ENCODE results near the gene TMEM120B.
"Not testable (repeated sequence)": the region's sequence is repeated elsewhere in the genome, so short reads cannot be mapped to it uniquely, and the experiment has no call there.

TMEM120B gene

GRCh38 chr12:121781484-121781997 is 69.0 kb downstream of the TMEM120B start:
- no peaks in the 10 kb centered on the region for H3K27me3 Mint-ChIP-seq
- peak; percentile 48 to 53 for ATAC-seq (replicated peaks)
- peaks cover 0 to 3% of the 10 kb centered on the region in 2 donors for H3K9me3 Mint-ChIP-seq
- peaks cover 38 to 60% of the 10 kb centered on the region in 2 donors for H3K36me3 Mint-ChIP-seq
- DNase-seq, result peak; percentile 55
- peaks cover 50 to 88% of the 10 kb centered on the region in 2 donors for H3K4me1 Mint-ChIP-seq
- H3K27ac Mint-ChIP-seq, result peak overlapping the region; percentile 98
- peak overlapping the region; percentile 72 to 73 for H3K4me3 Mint-ChIP-seq

DNA sequence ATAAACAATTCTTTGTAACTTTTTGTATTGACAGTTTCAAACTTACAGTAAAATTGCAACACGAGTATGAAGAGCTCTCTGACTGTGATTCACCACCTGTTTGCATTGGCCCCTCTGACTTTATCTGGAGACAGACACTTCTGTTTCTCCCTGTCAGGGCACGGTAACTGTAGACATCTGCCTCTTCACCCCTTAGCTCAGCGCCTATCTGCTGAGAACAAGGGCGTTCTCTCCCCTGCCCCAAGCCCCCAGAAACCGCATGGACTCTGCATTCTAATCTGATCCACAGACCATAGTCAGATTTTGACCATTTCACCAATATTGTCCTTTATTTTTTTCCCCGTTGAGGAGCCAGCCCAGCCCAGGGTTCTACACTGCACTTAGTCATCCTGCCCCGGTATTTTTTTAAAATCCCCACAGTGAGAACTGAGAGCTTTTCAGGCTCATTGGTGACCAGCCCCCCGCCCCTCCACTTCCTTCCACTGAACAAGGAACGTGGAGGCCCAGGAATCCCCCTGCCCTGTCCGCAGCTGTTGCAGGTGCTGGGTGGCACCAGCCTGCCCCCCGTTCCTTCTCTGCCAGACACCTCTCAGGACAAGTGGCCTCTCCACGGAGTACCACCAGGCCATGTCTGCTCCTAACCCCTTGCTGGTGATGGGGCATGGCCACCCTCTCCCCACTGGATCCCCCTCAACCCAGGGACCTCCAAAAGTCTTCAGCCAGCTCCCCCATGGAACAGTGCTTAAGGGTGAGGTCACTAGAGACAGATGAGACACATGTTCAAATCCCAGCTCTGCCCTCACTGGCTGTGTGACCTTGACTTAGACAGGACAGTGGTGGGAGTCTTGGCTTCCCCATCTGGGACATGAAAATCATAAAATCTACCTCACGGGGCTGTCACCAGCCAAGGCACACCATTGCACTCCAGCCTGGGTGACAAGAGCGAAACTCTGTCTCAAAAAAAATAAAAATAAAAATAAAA is 69.7 kb downstream of the TMEM120B start:
- peak overlapping the region; percentile 98 for H3K27ac Mint-ChIP-seq
- DNase-seq, result peak; percentile 87

DNA sequence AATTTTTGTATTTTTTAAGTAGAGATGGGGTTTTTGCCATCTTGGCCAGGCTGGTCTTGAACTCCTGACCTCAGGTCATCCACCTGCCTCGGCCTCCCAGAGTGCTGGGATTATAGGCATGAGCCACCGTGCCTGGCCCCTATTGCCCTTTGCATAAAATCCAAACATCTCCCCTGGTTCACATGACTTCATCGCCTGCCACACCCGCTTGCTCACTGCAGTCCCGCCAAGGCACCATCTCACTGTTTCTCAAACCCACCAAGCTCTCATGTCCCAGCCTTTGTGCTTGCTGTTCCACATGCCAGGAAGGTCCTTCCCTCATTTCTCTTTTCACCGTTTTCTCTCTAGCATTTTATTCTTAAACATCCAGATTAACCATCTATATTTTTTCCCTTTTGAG is 71.2 kb downstream of the TMEM120B start:
- peak overlapping the region; percentile 18 to 78 for H3K4me3 Mint-ChIP-seq
- H3K36me3 Mint-ChIP-seq, result peaks cover 45 to 68% of the 10 kb centered on the region in 2 donors

More for the DNA sequence above, 69.7 kb downstream of the TMEM120B start:
- ATAC-seq (replicated peaks), result peak; percentile 84 to 87
- Mint-ChIP-seq H3K36me3 (peaks cover 42 to 64% of the 10 kb centered on the region in 2 donors), H3K4me3 (peak overlapping the region; percentile 72 to 73), H3K9me3 (peaks cover 0 to 3% of the 10 kb centered on the region in 2 donors), H3K4me1 (peaks cover 55 to 91% of the 10 kb centered on the region in 2 donors), H3K27me3 (no peaks in the 10 kb centered on the region)

GRCh38 chr12:121784460-121784859 is 71.9 kb downstream of the TMEM120B start:
- H3K27me3 Mint-ChIP-seq, result no peaks in the 10 kb centered on the region
- H3K4me3 Mint-ChIP-seq, result peak overlapping the region; percentile 53 to 68
- H3K27ac Mint-ChIP-seq, result peak overlapping the region; percentile 68
- peaks cover 38 to 66% of the 10 kb centered on the region in 2 donors for H3K36me3 Mint-ChIP-seq
- no peak for ATAC-seq (replicated peaks)
- no peak for DNase-seq
- H3K4me1 Mint-ChIP-seq, result peaks cover 61 to 97% of the 10 kb centered on the region in 2 donors
- peaks cover 0 to 3% of the 10 kb centered on the region in 2 donors for H3K9me3 Mint-ChIP-seq

More for the DNA sequence above, 71.2 kb downstream of the TMEM120B start:
- H3K9me3 Mint-ChIP-seq, result peaks cover 0 to 3% of the 10 kb centered on the region in 2 donors
- H3K27me3 Mint-ChIP-seq, result no peaks in the 10 kb centered on the region
- ATAC-seq (replicated peaks) (no peak), DNase-seq (no peak)
- peak overlapping the region; percentile 98 for H3K27ac Mint-ChIP-seq
- H3K4me1 Mint-ChIP-seq, result peaks cover 59 to 97% of the 10 kb centered on the region in 2 donors

GRCh38 chr12:121786440-121786825 is 73.9 kb downstream of the TMEM120B start:
- Mint-ChIP-seq H3K27me3 (no peaks in the 10 kb centered on the region), H3K27ac (peak overlapping the region; percentile 99), H3K36me3 (peaks cover 40 to 70% of the 10 kb centered on the region in 2 donors), H3K4me3 (peak overlapping the region; percentile 41 to 58), H3K4me1 (peaks cover 65 to 100% of the 10 kb centered on the region in 2 donors), H3K9me3 (peaks cover 0 to 3% of the 10 kb centered on the region in 2 donors)
- ATAC-seq (replicated peaks), result no peak
- no peak for DNase-seq

GRCh38 chr12:121787063-121788025 is 74.8 kb downstream of the TMEM120B start:
- peaks cover 48 to 74% of the 10 kb centered on the region in 2 donors for H3K36me3 Mint-ChIP-seq

DNA sequence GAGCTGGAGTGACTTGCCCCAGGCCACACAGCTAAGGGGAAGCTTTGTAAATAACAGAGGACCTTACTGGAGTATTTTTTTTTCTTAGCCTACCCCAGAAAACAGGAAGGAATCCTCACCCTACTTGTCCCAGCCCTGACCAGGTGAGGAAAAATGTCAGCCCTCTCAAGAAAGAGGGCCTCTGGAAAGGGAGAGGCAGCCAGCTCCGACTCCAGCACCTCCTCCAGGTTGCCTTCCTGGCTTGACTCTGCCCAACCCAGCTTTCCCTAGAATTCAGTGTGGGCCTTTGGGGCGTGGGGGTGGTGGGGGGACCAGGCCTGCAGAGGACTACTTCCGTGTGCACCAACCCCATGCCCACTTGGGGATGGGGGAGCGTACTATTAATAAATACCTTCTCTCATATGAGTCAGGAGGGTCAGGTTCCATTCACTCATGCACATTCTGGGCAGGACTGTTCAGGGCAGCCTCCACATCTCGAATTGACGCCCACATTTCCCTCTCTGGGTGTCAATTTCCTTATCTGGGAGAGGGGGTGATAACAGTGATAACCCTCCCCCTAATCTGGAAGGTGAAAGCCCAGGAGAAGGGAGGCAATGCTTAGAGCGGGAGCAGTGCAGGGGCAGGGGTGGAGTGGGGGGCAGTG is 75.7 kb downstream of the TMEM120B start:
- ATAC-seq (replicated peaks) (peak in 1 of 2 donors; percentile 10), DNase-seq (no peak)
- peaks cover 54 to 94% of the 10 kb centered on the region in 2 donors for H3K4me1 Mint-ChIP-seq
- H3K27me3 Mint-ChIP-seq, result no peaks in the 10 kb centered on the region
- peaks cover 0 to 3% of the 10 kb centered on the region in 2 donors for H3K9me3 Mint-ChIP-seq
- peaks cover 52 to 75% of the 10 kb centered on the region in 2 donors for H3K36me3 Mint-ChIP-seq
- peak overlapping the region; percentile 90 to 96 for H3K4me3 Mint-ChIP-seq
- peak overlapping the region; percentile 99 for H3K27ac Mint-ChIP-seq

More at GRCh38 chr12:121787063-121788025, 74.8 kb downstream of the TMEM120B start:
- Mint-ChIP-seq H3K4me1 (peaks cover 62 to 100% of the 10 kb centered on the region in 2 donors), H3K27ac (peak overlapping the region; percentile 99), H3K27me3 (no peaks in the 10 kb centered on the region), H3K9me3 (peaks cover 0 to 3% of the 10 kb centered on the region in 2 donors), H3K4me3 (peak overlapping the region; percentile 90 to 96)
- DNase-seq, result no peak
- no peak for ATAC-seq (replicated peaks)

DNA sequence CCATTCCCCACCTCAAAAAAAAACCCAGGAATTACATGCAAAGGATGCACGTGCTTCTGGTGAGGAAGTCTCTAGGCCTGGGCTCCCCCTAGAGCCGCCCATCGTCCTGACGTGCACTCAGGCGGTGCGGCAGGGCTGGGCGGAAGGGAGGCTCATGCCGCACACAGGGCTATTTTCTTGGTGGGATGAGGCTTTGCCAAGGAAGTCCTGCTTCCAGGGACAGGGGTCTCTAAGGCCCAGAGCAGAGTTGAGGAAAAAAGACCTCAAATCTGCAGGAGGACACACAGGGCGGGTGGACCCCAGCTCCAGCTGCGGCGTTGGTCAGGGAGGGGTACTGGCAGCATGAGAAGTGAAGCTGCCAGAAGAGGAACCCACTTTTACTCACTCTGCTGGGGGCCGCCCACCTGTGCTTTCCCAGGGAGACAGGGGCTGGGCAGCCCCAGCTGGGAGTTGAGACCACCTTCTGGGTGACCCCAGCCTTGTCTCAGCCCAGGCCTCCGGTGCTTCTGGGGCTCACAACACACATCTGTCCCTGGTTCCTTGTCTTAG is 76.8 kb downstream of the TMEM120B start:
- Mint-ChIP-seq H3K9me3 (no peaks in the 10 kb centered on the region), H3K27ac (peak overlapping the region; percentile 99), H3K36me3 (peaks cover 47 to 69% of the 10 kb centered on the region in 2 donors), H3K4me1 (peaks cover 51 to 88% of the 10 kb centered on the region in 2 donors), H3K4me3 (peak overlapping the region; percentile 90 to 96), H3K27me3 (no peaks in the 10 kb centered on the region)
- DNase-seq, result peak; percentile 61
- peak; percentile 16 to 23 for ATAC-seq (replicated peaks)

GRCh38 chr12:121789800-121790728 is 77.5 kb downstream of the TMEM120B start:
- no peaks in the 10 kb centered on the region for H3K27me3 Mint-ChIP-seq

GRCh38 chr12:121790785-121791184 is 78.2 kb downstream of the TMEM120B start:
- H3K9me3 Mint-ChIP-seq; ATAC-seq (replicated peaks); H3K27me3 Mint-ChIP-seq; DNase-seq: not testable (repeated sequence)
- peak overlapping the region; percentile 99 for H3K27ac Mint-ChIP-seq
- H3K36me3 Mint-ChIP-seq, result peaks cover 41 to 68% of the 10 kb centered on the region in 2 donors
- peak overlapping the region; percentile 90 to 96 for H3K4me3 Mint-ChIP-seq
- peaks cover 55 to 88% of the 10 kb centered on the region in 2 donors for H3K4me1 Mint-ChIP-seq

More at GRCh38 chr12:121789800-121790728, 77.5 kb downstream of the TMEM120B start:
- Mint-ChIP-seq H3K9me3 (no peaks in the 10 kb centered on the region), H3K4me1 (peaks cover 52 to 88% of the 10 kb centered on the region in 2 donors), H3K36me3 (peaks cover 43 to 65% of the 10 kb centered on the region in 2 donors), H3K27ac (peak overlapping the region; percentile 99), H3K4me3 (peak overlapping the region; percentile 90 to 96)
- ATAC-seq (replicated peaks), result peak; percentile 63
- DNase-seq, result peak; percentile 89

DNA sequence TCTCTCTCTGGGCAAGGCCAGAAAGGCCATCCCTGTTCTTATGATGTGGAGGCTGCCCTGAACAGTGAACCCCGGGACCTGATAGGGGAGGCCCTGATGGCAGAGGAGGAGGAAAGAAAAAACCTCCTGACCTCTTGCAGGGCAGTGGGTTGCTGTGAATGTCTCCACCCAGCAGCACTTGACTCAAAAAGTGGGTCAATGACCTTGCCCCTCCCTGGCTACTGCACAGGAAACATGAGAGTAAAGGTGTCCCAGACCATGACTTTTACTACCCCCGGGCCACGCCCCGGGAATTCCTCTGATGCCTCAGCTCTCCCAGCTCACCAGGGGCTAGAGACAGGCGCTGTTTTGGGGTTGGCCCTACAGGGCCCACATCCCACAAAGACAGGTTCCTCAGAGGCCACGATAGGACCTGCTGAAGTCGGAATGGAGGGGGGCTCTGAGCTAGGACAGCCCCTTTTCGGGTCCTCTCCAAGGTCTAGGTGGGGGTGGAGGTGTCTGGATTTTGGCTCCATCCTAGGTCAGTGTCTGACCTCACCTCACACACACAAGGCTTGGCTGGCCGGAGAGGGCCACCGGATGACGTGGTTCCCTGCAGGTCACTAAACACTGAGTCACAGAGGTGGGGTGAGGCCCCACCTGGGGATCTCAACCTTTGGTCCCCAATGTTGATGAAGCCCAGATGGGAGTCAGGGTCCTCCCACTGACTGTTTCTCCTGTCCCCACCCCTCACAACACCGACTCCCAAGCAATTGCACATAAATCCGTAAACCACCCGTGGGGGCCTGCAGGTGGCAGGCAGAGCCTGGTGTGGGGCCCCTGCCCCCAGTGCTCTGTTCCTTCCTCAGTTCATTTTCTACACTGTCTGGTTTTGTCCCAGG is 79.4 kb downstream of the TMEM120B start:
- peak overlapping the region; percentile 99 for H3K27ac Mint-ChIP-seq
- peaks cover 52 to 82% of the 10 kb centered on the region in 2 donors for H3K4me1 Mint-ChIP-seq
- no peak for ATAC-seq (replicated peaks)
- H3K36me3 Mint-ChIP-seq, result peaks cover 39 to 59% of the 10 kb centered on the region in 2 donors
- H3K27me3 Mint-ChIP-seq, result no peaks in the 10 kb centered on the region
- no peak for DNase-seq
- H3K9me3 Mint-ChIP-seq, result no peaks in the 10 kb centered on the region
- H3K4me3 Mint-ChIP-seq, result peak overlapping the region; percentile 90 to 96
